ENCODE data around the gene VASH1. TPM values are rescaled to one million over a fixed set of nuclear protein-coding genes. Genes with fewer than 3 reads are reported as not detected.
A peak's percentile ranks its signal among the peaks of the same experiment; 100 is the strongest.

Gene VASH1
- total and polyA plus RNA-seq, 2 donors (not counting 1 experiment from before 2014, with no cell fraction given) = 2.5 to 4.5 TPM

DNA sequence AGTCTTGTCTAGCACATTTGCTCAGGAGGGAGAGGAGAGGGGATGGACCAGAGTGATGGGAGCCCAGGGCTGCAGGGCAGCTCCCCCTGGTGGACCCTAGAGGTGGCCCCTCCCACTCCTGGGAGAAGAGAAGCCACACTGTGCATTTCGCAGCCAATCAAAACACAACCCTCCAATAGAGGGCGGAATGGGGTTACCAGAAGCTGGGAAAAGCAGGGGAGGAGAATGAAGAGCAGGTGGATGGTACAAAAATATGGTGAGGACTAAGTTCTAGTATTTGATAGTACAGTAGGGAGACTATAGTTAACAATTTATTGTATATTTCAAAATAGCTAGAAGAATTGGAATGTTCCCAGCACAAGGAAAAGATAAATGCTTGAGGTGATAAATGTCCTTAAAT is 23.6 kb downstream of the VASH1 start:
- H2AFZ ChIP-seq (ENCODE audit: low read length) = no peak overlapping the region
- H3K27ac ChIP-seq (ENCODE audit: insufficient read depth, low read length) = no peak overlapping the region
- TF ChIP-seq EZH2 (IDR thresholded peaks at IDR 0.05; ENCODE audit: low read length, missing control alignments) = no peak
- TF ChIP-seq, protein P1, sequence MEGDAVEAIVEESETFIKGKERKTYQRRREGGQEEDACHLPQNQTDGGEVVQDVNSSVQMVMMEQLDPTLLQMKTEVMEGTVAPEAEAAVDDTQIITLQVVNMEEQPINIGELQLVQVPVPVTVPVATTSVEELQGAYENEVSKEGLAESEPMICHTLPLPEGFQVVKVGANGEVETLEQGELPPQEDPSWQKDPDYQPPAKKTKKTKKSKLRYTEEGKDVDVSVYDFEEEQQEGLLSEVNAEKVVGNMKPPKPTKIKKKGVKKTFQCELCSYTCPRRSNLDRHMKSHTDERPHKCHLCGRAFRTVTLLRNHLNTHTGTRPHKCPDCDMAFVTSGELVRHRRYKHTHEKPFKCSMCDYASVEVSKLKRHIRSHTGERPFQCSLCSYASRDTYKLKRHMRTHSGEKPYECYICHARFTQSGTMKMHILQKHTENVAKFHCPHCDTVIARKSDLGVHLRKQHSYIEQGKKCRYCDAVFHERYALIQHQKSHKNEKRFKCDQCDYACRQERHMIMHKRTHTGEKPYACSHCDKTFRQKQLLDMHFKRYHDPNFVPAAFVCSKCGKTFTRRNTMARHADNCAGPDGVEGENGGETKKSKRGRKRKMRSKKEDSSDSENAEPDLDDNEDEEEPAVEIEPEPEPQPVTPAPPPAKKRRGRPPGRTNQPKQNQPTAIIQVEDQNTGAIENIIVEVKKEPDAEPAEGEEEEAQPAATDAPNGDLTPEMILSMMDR (conservative IDR thresholded peaks at IDR 0.05 in 1 of 2, IDR thresholded peaks at IDR 0.05 in 1 of 2; ENCODE audit: low read depth in 1 of 2, low read length in 2 of 2) = peak; percentile 62 to 89
- peaks cover 6% of the 10 kb centered on the region for H3K4me1 ChIP-seq (ENCODE audit: control insufficient read depth, extremely low read depth, insufficient read depth, low read length)
- no peak overlapping the region for H3K4me3 ChIP-seq (replicated peaks in 1 of 4; ENCODE audit: control extremely low read depth in 1 of 4, insufficient read depth in 1 of 4, low read depth in 3 of 4, low read length in 4 of 4)
- DNase-seq (ENCODE audit: low read depth in 2 of 2) = peak; percentile 70 to 71
- no peak overlapping the region for H3K4me2 ChIP-seq (ENCODE audit: extremely low read depth, insufficient read depth, low read length)
- no peak overlapping the region for H3K9ac ChIP-seq (ENCODE audit: insufficient read depth, low read length)
- no peaks in the 10 kb centered on the region for H3K36me3 ChIP-seq (ENCODE audit: control insufficient read depth, insufficient read depth, low read length)
- no peaks in the 10 kb centered on the region for H4K20me1 ChIP-seq (ENCODE audit: control insufficient read depth, extremely low read depth, insufficient read depth, low read length)
- H3K9me3 ChIP-seq (ENCODE audit: control insufficient read depth, insufficient read depth, low read depth, low read length) = no peaks in the 10 kb centered on the region
- H3K27me3 ChIP-seq (ENCODE audit: control insufficient read depth, insufficient read depth, low read length) = no peaks in the 10 kb centered on the region
- H3K79me2 ChIP-seq (ENCODE audit: control insufficient read depth, insufficient read depth, low read length) = no peaks in the 10 kb centered on the region

DNA sequence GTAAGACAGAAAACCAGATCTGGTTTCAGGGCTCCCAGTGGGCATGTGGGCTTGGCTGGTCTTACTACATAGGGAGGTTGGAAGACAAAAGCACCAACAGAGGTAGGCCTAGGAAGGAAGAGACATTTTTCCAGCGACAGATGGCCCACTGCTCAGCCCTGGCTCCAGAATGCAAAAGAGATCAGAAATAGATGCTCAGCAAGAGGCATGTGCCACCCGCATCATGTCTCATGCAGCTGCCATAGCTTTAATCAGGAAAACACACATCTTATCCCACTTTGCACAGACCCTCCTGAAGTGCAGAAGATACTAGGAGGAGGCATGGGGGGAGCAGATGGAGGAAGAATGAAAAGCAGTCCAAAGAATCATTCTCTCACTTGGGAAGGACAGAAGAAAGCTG is 25.3 kb downstream of the VASH1 start:
- Histone ChIP-seq H3K36me3 (ENCODE audit: control insufficient read depth, insufficient read depth, low read length) (no peaks in the 10 kb centered on the region), H2AFZ (ENCODE audit: low read length) (no peak overlapping the region), H3K9ac (ENCODE audit: insufficient read depth, low read length) (no peak overlapping the region), H3K4me2 (ENCODE audit: extremely low read depth, insufficient read depth, low read length) (no peak overlapping the region), H3K9me3 (ENCODE audit: control insufficient read depth, insufficient read depth, low read depth, low read length) (no peaks in the 10 kb centered on the region), H3K27ac (ENCODE audit: insufficient read depth, low read length) (no peak overlapping the region), H3K79me2 (ENCODE audit: control insufficient read depth, insufficient read depth, low read length) (no peaks in the 10 kb centered on the region), H4K20me1 (ENCODE audit: control insufficient read depth, extremely low read depth, insufficient read depth, low read length) (no peaks in the 10 kb centered on the region), H3K27me3 (ENCODE audit: control insufficient read depth, insufficient read depth, low read length) (no peaks in the 10 kb centered on the region), H3K4me3 (replicated peaks in 1 of 4; ENCODE audit: control extremely low read depth in 1 of 4, insufficient read depth in 1 of 4, low read depth in 3 of 4, low read length in 4 of 4) (no peak overlapping the region), H3K4me1 (ENCODE audit: control insufficient read depth, extremely low read depth, insufficient read depth, low read length) (peaks cover under 1% of the 10 kb centered on the region)
- TF ChIP-seq, protein P1 (conservative IDR thresholded peaks at IDR 0.05 in 1 of 2, IDR thresholded peaks at IDR 0.05 in 1 of 2; ENCODE audit: low read depth in 1 of 2, low read length in 2 of 2) = no peak
- no peak for TF ChIP-seq EZH2 (IDR thresholded peaks at IDR 0.05; ENCODE audit: low read length, missing control alignments)
- no peak for DNase-seq (ENCODE audit: low read depth in 2 of 2)

DNA sequence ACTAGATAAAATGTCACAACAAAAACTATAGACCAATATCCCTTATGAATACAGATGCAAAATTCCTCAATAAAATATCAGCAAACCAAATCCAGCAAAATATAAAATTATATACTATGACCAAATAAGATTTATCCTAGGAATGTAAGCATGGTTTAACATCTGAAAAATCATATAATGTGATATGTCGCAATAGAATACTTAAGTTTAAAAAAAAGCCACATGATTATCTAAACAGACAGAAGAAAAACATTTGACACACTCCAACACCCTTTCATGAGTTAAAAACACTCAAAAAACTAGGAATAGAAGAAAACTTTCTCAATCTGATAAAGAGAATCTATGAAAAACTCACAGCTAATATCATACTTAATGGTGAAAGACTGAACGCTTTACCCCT is 31.2 kb downstream of the VASH1 start:
- no peak overlapping the region for H3K27ac ChIP-seq (ENCODE audit: insufficient read depth, low read length)
- no peak overlapping the region for H2AFZ ChIP-seq (ENCODE audit: low read length)
- H3K9ac ChIP-seq (ENCODE audit: insufficient read depth, low read length) = no peak overlapping the region
- H3K79me2 ChIP-seq (ENCODE audit: control insufficient read depth, insufficient read depth, low read length) = no peaks in the 10 kb centered on the region
- no peaks in the 10 kb centered on the region for H4K20me1 ChIP-seq (ENCODE audit: control insufficient read depth, extremely low read depth, insufficient read depth, low read length)
- no peaks in the 10 kb centered on the region for H3K36me3 ChIP-seq (ENCODE audit: control insufficient read depth, insufficient read depth, low read length)
- no peak overlapping the region for H3K4me2 ChIP-seq (ENCODE audit: extremely low read depth, insufficient read depth, low read length)
- H3K4me1 ChIP-seq (ENCODE audit: control insufficient read depth, extremely low read depth, insufficient read depth, low read length) = no peaks in the 10 kb centered on the region
- TF ChIP-seq, protein P1 (conservative IDR thresholded peaks at IDR 0.05 in 1 of 2, IDR thresholded peaks at IDR 0.05 in 1 of 2; ENCODE audit: low read depth in 1 of 2, low read length in 2 of 2) = no peak
- TF ChIP-seq EZH2 (IDR thresholded peaks at IDR 0.05; ENCODE audit: low read length, missing control alignments) = no peak
- peak in 1 of 2 donors; percentile 37 for DNase-seq (ENCODE audit: low read depth in 2 of 2)
- H3K4me3 ChIP-seq (replicated peaks in 1 of 4; ENCODE audit: control extremely low read depth in 1 of 4, insufficient read depth in 1 of 4, low read depth in 3 of 4, low read length in 4 of 4) = no peak overlapping the region
- H3K27me3 ChIP-seq (ENCODE audit: control insufficient read depth, insufficient read depth, low read length) = no peaks in the 10 kb centered on the region
- H3K9me3 ChIP-seq (ENCODE audit: control insufficient read depth, insufficient read depth, low read depth, low read length) = no peaks in the 10 kb centered on the region
